HepG2 (cell line): ENCODE results near the gene VGLL1. TPM values are rescaled to one million over a fixed set of nuclear protein-coding genes. Genes with fewer than 3 reads are reported as not detected.
A peak's percentile ranks its signal among the peaks of the same experiment; 100 is the strongest.

Experiments used
- ATF7-NPFF ChIP-seq: sonication (generic); formaldehyde crosslinking; IDR thresholded peaks from 2 replicates; pipeline ENCODE4 v1.8.1; 2023; ENCODE audit warnings: mild to moderate bottlenecking, low read depth, missing genetic modification reagents, moderate library complexity
- ELF1 ChIP-seq: sonication (generic); formaldehyde crosslinking; IDR thresholded peaks from 2 replicates; pipeline ENCODE4 v1.4.0; 2020; ENCODE audit warnings: missing genetic modification reagents
- GABPA ChIP-seq, 2 experiments: IDR thresholded peaks; 2 replicates each; pipeline ENCODE4 v1.6.1; 2011 to 2016; ENCODE audit warnings: low read depth in 2 of 2, low read length in 1 of 2, missing biosample characterization in 1 of 2, missing genetic modification characterization in 1 of 2
- HNF4A ChIP-seq: sonication (generic); formaldehyde crosslinking; IDR thresholded peaks from 2 replicates; pipeline ENCODE4 v1.4.0; 2020; ENCODE audit warnings: missing genetic modification reagents
- MEIS1 ChIP-seq: sonication (generic); formaldehyde crosslinking; IDR thresholded peaks from 2 replicates; pipeline ENCODE4 v1.9.0; 2021; ENCODE audit warnings: mild to moderate bottlenecking, missing genetic modification reagents, moderate library complexity, borderline replicate concordance
- POLR2AphosphoS5 ChIP-seq: IDR thresholded peaks from 2 replicates; pipeline ENCODE4 v1.6.1; 2012; ENCODE audit warnings: low read depth, low read length
- RBM39 ChIP-seq: fragments of 200-400 bp; formaldehyde crosslinking; IDR thresholded peaks from one replicate; pipeline ENCODE4 v1.6.1; 2018; ENCODE audit warnings: antibody characterized with exemption, mild to moderate bottlenecking, low read depth, low read length; ENCODE audit not compliant: poor library complexity, severe bottlenecking
- RXRB ChIP-seq: IDR thresholded peaks from 2 replicates; pipeline ENCODE4 v1.6.1; 2016; ENCODE audit warnings: borderline replicate concordance, missing genetic modification reagents, missing compliant biosample characterization
- UBTF ChIP-seq: sonication (generic); formaldehyde crosslinking; IDR thresholded peaks from 2 replicates; pipeline ENCODE4 v1.4.0; 2020; ENCODE audit warnings: mild to moderate bottlenecking, missing genetic modification reagents
- ZBTB20 ChIP-seq: sonication (generic); formaldehyde crosslinking; IDR thresholded peaks from 2 replicates; pipeline ENCODE4 v1.8.1; 2023; ENCODE audit warnings: missing genetic modification reagents, low read depth, mild to moderate bottlenecking, borderline replicate concordance
- ZNF205 ChIP-seq: IDR thresholded peaks from 2 replicates; pipeline ENCODE4 v1.6.1; 2018; ENCODE audit warnings: missing biosample characterization, missing genetic modification reagents
- ZNF441 ChIP-seq: sonication (generic); formaldehyde crosslinking; IDR thresholded peaks from 2 replicates; pipeline ENCODE4 v1.7.0; 2021; ENCODE audit warnings: missing genetic modification reagents, borderline replicate concordance
- ZNF558 ChIP-seq: sonication (generic); formaldehyde crosslinking; IDR thresholded peaks from 2 replicates; pipeline ENCODE4 v1.9.0; 2022; ENCODE audit warnings: mild to moderate bottlenecking, missing genetic modification reagents, borderline replicate concordance
- ZNF670 ChIP-seq: sonication (generic); formaldehyde crosslinking; IDR thresholded peaks from 2 replicates; pipeline ENCODE4 v1.8.0; 2022; ENCODE audit warnings: mild to moderate bottlenecking, missing genetic modification reagents, borderline replicate concordance
- polyA plus RNA-seq, 8 experiments: library from polyadenylated mRNA; depleted of rRNA in 3 of 8; stranded (reverse) in 7 of 8; unstranded in 1 of 8; fragments of >200 nt; fragmentation: Illumina TruSeq in 4 of 8; extraction: Trizol in 4 of 8; gene quantifications; 2 replicates each; pipeline versions ENCODE4 v1.2.1 to v1.2.3, GENCODE V29; 2011 to 2016; ENCODE audit warnings: low read depth in 4 of 8, missing spikeins in 1 of 8, mixed read lengths in 1 of 8; ENCODE audit not compliant: insufficient read depth in 1 of 8
- total RNA-seq, 5 experiments: library from RNA; depleted of rRNA; stranded (reverse); fragments of >200 nt; fragmentation: Illumina TruSeq; extraction: Trizol; gene quantifications; 2 replicates each; pipeline ENCODE4 v1.2.3, GENCODE V29; 2016; ENCODE audit warnings: low read depth in 1 of 5
- TF ChIP-seq, protein P1 (sequence below): sonication (generic); formaldehyde crosslinking; IDR thresholded peaks from one replicate; pipeline ENCODE4 v1.5.1; 2020; ENCODE audit warnings: mild to moderate bottlenecking, missing genetic modification reagents; ENCODE audit errors: not compliant biosample characterization
- TF ChIP-seq, protein P2 (sequence below): sonication (generic); formaldehyde crosslinking; IDR thresholded peaks from 2 replicates; pipeline ENCODE4 v1.4.0; 2020; ENCODE audit warnings: missing genetic modification reagents

The VGLL1 gene
- total and polyA plus RNA-seq, 2 of the 13 experiments (the other 11 are each of a cell fraction or from before 2014, with no cell fraction given) = not detected

DNA sequence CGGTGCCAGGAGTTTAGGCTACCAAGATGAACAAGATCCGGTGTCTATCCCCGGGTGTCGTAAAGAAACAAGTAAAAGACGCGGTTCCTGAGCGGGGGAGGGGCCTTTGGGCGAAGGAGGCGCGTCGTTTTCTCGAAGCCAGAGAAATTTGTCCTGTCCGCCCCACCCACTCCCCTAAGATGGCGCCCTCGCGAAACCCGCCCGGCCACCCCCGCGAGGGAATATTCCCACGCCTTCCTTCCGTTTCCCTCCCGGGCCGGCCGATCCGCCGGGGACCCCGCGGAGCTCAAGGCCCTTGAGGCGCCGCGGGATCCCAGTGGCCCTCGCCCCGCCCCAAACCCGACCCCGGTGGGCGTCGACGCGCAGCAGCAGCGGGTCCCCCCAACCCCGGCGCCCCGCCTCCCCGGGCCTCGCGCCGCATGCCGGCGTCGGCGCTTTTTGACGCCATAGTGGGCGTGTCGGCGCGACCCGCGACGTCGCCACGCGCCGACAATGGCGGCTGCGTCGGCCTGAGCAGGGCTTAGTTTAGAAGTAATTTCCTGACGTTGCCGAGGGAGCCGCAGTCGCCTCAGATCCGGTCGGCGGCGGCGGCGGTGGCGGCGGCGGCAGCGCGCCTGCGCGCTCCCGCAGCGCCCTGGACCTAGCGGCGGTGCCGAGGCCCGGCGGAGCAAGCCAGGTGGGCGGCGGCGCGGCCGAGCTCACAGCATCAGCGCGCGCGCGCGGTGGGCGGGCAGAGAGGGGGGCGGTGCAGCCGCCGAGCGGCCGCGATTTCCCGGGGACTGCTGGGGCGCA lies 35.1 kb upstream of the VGLL1 start (continued):
- TF ChIP-seq ZNF558 (CRISPR knock-in tag) (no peak), ZNF670 (CRISPR knock-in tag) (no peak), UBTF (CRISPR knock-in tag) (0 out of 2 replicates have a peak, but pooled peaks have one; percentile 11), MEIS1 (CRISPR knock-in tag) (no peak), ZBTB20 (CRISPR knock-in tag) (no peak), ATF7-NPFF (CRISPR knock-in tag) (peak; percentile 36; the same call in 1 of the 2 replicates), POLR2AphosphoS5 (no peak; the same call in 1 of the 2 replicates), ZNF205 (CRISPR knock-in tag) (no peak), ZNF441 (CRISPR knock-in tag) (peak; percentile 67; the same call in 1 of the 2 replicates), GABPA (IDR thresholded peaks at IDR 0.05; ENCODE audit: low read depth, low read length) (no peak), GABPA (CRISPR knock-in tag; IDR thresholded peaks at IDR 0.05; ENCODE audit: low read depth) (no peak), ELF1 (CRISPR knock-in tag) (no peak), RXRB (no peak), HNF4A (CRISPR knock-in tag) (no peak), RBM39 (no peak)
- TF ChIP-seq, protein P1, sequence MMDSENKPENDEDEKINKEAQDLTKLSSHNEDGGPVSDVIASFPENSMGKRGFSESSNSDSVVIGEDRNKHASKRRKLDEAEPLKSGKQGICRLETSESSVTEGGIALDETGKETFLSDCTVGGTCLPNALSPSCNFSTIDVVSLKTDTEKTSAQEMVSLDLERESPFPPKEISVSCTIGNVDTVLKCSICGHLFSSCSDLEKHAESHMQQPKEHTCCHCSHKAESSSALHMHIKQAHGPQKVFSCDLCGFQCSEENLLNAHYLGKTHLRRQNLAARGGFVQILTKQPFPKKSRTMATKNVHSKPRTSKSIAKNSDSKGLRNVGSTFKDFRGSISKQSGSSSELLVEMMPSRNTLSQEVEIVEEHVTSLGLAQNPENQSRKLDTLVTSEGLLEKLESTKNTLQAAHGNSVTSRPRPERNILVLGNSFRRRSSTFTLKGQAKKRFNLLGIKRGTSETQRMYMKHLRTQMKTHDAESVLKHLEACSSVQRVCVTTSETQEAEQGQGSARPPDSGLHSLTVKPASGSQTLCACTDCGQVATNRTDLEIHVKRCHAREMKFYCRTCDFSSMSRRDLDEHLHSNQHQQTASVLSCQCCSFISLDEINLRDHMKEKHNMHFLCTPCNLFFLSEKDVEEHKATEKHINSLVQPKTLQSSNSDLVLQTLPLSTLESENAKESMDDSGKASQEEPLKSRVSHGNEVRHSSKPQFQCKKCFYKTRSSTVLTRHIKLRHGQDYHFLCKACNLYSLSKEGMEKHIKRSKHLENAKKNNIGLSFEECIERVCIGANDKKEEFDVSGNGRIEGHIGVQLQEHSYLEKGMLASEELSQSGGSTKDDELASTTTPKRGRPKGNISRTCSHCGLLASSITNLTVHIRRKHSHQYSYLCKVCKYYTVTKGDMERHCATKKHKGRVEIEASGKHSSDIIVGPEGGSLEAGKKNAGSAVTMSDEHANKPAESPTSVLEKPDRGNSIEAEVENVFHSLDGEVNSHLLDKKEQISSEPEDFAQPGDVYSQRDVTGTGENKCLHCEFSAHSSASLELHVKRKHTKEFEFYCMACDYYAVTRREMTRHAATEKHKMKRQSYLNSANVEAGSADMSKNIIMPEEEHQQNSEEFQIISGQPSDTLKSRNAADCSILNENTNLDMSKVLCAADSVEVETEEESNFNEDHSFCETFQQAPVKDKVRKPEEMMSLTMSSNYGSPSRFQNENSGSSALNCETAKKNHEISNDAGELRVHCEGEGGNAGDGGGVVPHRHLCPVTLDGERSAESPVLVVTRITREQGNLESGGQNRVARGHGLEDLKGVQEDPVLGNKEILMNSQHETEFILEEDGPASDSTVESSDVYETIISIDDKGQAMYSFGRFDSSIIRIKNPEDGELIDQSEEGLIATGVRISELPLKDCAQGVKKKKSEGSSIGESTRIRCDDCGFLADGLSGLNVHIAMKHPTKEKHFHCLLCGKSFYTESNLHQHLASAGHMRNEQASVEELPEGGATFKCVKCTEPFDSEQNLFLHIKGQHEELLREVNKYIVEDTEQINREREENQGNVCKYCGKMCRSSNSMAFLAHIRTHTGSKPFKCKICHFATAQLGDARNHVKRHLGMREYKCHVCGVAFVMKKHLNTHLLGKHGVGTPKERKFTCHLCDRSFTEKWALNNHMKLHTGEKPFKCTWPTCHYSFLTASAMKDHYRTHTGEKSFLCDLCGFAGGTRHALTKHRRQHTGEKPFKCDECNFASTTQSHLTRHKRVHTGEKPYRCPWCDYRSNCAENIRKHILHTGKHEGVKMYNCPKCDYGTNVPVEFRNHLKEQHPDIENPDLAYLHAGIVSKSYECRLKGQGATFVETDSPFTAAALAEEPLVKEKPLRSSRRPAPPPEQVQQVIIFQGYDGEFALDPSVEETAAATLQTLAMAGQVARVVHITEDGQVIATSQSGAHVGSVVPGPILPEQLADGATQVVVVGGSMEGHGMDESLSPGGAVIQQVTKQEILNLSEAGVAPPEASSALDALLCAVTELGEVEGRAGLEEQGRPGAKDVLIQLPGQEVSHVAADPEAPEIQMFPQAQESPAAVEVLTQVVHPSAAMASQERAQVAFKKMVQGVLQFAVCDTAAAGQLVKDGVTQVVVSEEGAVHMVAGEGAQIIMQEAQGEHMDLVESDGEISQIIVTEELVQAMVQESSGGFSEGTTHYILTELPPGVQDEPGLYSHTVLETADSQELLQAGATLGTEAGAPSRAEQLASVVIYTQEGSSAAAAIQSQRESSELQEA = no peak
- TF ChIP-seq, protein P2, sequence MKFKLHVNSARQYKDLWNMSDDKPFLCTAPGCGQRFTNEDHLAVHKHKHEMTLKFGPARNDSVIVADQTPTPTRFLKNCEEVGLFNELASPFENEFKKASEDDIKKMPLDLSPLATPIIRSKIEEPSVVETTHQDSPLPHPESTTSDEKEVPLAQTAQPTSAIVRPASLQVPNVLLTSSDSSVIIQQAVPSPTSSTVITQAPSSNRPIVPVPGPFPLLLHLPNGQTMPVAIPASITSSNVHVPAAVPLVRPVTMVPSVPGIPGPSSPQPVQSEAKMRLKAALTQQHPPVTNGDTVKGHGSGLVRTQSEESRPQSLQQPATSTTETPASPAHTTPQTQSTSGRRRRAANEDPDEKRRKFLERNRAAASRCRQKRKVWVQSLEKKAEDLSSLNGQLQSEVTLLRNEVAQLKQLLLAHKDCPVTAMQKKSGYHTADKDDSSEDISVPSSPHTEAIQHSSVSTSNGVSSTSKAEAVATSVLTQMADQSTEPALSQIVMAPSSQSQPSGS (CRISPR knock-in tag) = no peak
